H1 (cell line): Measurements from ENCODE around the gene CLDN9.

ENCODE experiments used
- ATF3 ChIP-seq: IDR thresholded peaks from 2 replicates; pipeline ENCODE4 v1.6.1; 2011; ENCODE audit warnings: low read depth, mild to moderate bottlenecking, low read length; ENCODE audit not compliant: insufficient read depth
- CREB1 ChIP-seq: IDR thresholded peaks from 2 replicates; pipeline ENCODE4 v1.6.1; 2012; ENCODE audit warnings: inconsistent platforms
- EGR1 ChIP-seq: IDR thresholded peaks from 2 replicates; pipeline ENCODE4 v1.6.1; 2011; ENCODE audit warnings: low read depth, low read length, borderline replicate concordance
- EP300 ChIP-seq, 2 experiments: IDR thresholded peaks; 1 replicate in 1 of 2; 2 replicates in 1 of 2; pipeline ENCODE4 v1.6.1; 2011 to 2012; ENCODE audit warnings: low read depth in 2 of 2, low read length in 2 of 2, mild to moderate bottlenecking in 2 of 2, borderline replicate concordance in 1 of 2, inconsistent platforms in 1 of 2, moderate library complexity in 1 of 2
- KDM1A ChIP-seq: fragments of 200-600, 300-600 bp; sonication (generic); IDR thresholded peaks from 2 replicates; pipeline ENCODE4 v1.7.1; 2016; ENCODE audit warnings: mild to moderate bottlenecking, low read length, borderline replicate concordance
- POLR2AphosphoS5 ChIP-seq: IDR thresholded peaks from 2 replicates; pipeline ENCODE4 v1.6.1; 2011; ENCODE audit warnings: low read depth, low read length
- RNF2 ChIP-seq: fragments of 200-900, 300-1000 bp; sonication (generic); IDR thresholded peaks from 2 replicates; pipeline ENCODE4 v1.7.1; 2016; ENCODE audit warnings: borderline replicate concordance, low read depth, mild to moderate bottlenecking, antibody characterized with exemption, low read length; ENCODE audit not compliant: poor library complexity, severe bottlenecking; ENCODE audit errors: missing control alignments
- SRF ChIP-seq: IDR thresholded peaks from 2 replicates; pipeline ENCODE4 v1.6.1; 2011; ENCODE audit warnings: mild to moderate bottlenecking, low read depth, low read length, moderate library complexity
- SUZ12 ChIP-seq: fragments of 200-600 bp; sonication (generic); IDR thresholded peaks from 2 replicates; pipeline ENCODE4 v1.6.1; 2012; ENCODE audit warnings: mild to moderate bottlenecking, inconsistent platforms, low read length, moderate library complexity, mixed read lengths
- TAF1 ChIP-seq: IDR thresholded peaks from 2 replicates; pipeline ENCODE4 v1.6.1; 2011; ENCODE audit warnings: mild to moderate bottlenecking, low read depth, low read length
- ZNF274 ChIP-seq: IDR thresholded peaks from 2 replicates; pipeline ENCODE4 v1.7.0; 2012; ENCODE audit warnings: low read length, borderline replicate concordance; ENCODE audit errors: extremely low read depth
- TF ChIP-seq, protein P1 (sequence below), 3 experiments: IDR thresholded peaks; 1 replicate in 2 of 3; 2 replicates in 1 of 3; pipeline versions ENCODE4 v1.5.1 to v1.6.1; 2011; ENCODE audit warnings: low read length in 3 of 3, mild to moderate bottlenecking in 3 of 3, inconsistent platforms in 2 of 3, low read depth in 1 of 3, moderate library complexity in 1 of 3; ENCODE audit not compliant: insufficient read depth in 1 of 3; ENCODE audit errors: control extremely low read depth in 1 of 3
- TF ChIP-seq, protein P2 (sequence below): IDR thresholded peaks from 2 replicates; pipeline ENCODE4 v1.6.1; 2011; ENCODE audit warnings: low read length, improper control_type of control experiment

- TF ChIP-seq SUZ12 (no peak), EP300 (IDR thresholded peaks at IDR 0.05; ENCODE audit: borderline replicate concordance in 1 of 2, low read depth in 2 of 2, low read length in 2 of 2) (no peak), RNF2 (no peak), EGR1 (no peak), ATF3 (no peak), CREB1 (no peak), TAF1 (no peak), KDM1A (no peak), POLR2AphosphoS5 (peak; percentile 59; the same call in 1 of the 2 replicates), SRF (no peak), ZNF274 (no peak)
- TF ChIP-seq, protein P1, sequence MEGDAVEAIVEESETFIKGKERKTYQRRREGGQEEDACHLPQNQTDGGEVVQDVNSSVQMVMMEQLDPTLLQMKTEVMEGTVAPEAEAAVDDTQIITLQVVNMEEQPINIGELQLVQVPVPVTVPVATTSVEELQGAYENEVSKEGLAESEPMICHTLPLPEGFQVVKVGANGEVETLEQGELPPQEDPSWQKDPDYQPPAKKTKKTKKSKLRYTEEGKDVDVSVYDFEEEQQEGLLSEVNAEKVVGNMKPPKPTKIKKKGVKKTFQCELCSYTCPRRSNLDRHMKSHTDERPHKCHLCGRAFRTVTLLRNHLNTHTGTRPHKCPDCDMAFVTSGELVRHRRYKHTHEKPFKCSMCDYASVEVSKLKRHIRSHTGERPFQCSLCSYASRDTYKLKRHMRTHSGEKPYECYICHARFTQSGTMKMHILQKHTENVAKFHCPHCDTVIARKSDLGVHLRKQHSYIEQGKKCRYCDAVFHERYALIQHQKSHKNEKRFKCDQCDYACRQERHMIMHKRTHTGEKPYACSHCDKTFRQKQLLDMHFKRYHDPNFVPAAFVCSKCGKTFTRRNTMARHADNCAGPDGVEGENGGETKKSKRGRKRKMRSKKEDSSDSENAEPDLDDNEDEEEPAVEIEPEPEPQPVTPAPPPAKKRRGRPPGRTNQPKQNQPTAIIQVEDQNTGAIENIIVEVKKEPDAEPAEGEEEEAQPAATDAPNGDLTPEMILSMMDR (IDR thresholded peaks at IDR 0.05; ENCODE audit: control extremely low read depth in 1 of 3, insufficient read depth in 1 of 3, low read depth in 1 of 3, low read length in 3 of 3) = no peak
- TF ChIP-seq, protein P2, sequence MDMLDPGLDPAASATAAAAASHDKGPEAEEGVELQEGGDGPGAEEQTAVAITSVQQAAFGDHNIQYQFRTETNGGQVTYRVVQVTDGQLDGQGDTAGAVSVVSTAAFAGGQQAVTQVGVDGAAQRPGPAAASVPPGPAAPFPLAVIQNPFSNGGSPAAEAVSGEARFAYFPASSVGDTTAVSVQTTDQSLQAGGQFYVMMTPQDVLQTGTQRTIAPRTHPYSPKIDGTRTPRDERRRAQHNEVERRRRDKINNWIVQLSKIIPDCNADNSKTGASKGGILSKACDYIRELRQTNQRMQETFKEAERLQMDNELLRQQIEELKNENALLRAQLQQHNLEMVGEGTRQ = no peak
These were observed 4.6 kb downstream of the CLDN9 start for GRCh38 chr16:3017344-3017743.
